Middle frontal gyrus (tissue), 1 donor: ENCODE results near the gene MYO1D.
A peak's percentile ranks its signal among the peaks of the same experiment; 100 is the strongest.
"Not testable (repeated sequence)": the region's sequence is repeated elsewhere in the genome, so short reads cannot be mapped to it uniquely, and the experiment has no call there.

Experiments used
- DNase-seq: peaks from one replicate; pipeline ENCODE4 v3.0.0-alpha.2; 2015; ENCODE audit warnings: low spot score; ENCODE audit errors: extremely low spot score

Gene MYO1D

DNA sequence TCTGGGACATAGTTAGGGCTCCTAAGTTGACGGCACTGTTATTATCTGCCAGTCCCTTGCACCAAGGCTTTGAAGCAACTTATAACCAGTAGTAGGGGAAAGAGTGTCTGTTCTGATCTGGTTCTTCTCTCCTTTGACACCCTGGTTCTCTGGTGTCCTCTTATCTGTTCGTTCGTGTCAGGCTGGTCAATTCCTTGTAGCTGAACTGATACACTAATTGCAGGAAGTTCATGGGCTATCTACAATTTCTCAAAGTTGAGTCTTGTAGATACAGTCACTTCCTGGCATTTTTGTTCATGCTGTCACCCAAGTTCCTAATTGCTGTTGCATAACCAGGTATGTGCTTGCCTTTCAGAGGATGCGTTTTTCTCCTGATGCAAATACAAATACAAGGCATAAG, 17.3 kb upstream of the MYO1D start:
- DNase-seq = no peak

DNA sequence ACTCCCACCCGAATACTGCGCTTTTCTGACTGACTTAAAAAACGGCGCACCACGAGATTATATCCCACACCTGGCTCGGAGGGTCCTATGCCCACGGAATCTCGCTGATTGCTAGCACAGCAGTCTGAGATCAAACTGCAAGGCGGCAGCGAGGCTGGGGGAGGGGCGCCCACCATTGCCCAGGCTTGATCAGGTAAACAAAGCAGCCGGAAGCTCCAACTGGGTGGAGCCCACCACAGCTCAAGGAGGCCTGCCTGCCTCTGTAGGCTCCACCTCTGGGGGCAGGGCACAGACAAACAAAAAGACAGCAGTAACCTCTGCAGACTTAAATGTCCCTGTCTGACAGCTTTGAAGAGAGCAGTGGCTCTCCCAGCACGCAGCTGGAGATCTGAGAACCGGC, 10.5 kb upstream of the MYO1D start:
- DNase-seq = not testable (repeated sequence)

DNA sequence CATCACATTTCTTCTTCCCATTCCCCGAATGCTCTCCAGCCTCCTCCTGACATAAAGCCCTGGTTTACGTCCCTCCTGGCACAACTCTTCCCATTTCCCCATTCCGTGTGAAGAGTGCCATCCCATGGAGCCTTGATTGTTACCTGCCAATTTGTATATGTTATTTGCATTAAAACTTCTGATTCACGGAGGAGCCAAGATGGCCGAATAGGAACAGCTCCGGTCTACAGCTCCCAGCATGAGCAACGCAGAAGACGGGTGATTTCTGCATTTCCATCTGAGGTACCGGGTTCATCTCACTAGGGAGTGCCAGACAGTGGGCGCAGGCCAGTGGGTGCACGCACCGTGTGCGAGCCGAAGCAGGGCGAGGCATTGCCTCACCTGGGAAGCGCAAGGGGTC, 10.0 kb upstream of the MYO1D start:
- DNase-seq = not testable (repeated sequence)

DNA sequence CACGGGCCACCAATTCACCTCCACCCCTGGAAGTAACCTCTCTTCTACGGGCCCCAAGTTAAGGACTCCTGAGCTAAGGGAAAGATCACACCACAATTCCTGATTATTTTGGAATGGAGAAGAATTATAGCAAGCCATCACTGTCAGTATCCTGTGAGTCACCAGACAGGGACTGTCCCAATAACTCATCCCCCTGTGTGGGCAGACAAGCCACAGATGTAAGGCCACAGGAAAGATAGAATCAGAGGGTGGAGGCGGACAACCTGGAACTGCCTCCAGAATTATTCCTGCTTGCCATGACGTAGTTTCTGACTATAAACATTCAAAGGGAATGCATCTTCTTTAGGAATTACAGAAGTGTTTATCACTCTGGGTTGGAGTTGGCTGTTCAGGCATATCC, 5.8 kb upstream of the MYO1D start:
- no peak for DNase-seq

DNA sequence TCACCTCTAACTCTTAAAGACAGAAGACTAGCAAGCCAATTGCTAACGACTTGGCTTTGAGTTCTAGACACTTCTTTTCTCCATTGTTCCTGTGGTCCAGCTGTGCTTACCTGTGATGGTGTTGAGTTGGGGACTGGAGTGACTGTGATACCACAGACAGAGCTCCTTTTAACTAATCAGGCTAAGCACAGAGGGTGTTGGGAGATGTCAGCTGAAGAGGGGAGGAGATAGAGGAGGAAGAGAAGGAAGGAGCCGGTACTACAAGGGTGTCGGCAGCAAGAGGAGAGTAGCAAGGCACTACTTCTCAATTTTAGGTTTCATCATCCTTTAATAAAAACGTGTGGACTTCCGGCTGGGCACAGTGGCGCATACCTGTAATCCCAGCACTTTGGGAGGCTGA, 5.1 kb upstream of the MYO1D start:
- no peak for DNase-seq

DNA sequence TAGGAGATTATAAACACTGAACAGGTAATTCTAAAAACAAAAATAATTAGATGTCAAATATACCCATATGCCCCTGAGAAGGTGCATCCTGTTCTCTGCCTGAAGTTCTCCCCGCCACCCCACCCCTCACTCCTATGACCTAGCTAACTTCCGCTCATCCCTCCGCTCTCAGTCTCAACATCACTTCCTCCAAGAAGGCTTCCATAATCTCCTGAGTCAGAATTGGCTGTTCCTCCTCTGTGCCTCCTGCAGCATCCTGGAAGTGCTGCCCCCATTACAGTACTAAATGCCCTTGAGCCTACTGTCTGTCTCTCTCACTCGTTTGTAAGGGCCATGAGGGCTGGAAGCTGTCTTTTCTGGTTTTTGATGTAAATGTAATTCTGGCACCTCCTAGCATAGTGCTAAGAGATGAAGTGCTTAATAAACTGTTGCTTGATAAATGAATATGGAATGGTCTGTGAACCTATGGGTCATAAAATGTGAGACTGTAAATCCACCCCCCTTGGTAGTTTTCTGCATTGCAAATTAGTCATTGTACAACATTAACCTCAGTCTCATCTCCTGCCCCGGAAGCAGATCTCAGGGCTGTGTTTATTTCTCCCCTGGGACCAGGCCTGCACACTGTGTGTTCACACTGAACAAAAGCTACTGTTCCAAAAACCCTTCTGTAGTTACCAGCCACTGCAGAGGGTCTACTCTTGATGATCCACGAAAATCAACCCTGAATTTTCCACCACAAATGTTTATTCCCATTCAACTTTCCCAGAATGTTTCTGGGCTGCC, 3.9 kb upstream of the MYO1D start:
- DNase-seq = no peak

DNA sequence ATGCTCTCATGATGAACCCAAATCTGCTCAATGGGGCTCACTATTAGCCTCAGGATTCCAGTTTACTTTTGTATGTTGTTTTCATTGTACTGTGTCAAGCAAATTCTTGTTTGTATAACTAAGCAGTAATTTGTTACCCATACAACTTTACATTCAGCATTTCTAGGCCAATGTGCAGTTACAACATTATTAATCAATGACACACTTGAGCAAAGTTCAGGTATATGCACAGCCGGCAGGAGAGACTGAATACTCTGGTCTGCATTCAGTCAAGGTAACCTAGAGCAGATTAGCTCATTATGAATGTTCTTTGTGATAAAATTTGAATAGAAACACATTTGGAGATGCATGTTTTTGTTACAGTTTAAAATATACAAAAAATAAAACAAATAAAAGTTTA, 2.2 kb upstream of the MYO1D start:
- DNase-seq = no peak

DNA sequence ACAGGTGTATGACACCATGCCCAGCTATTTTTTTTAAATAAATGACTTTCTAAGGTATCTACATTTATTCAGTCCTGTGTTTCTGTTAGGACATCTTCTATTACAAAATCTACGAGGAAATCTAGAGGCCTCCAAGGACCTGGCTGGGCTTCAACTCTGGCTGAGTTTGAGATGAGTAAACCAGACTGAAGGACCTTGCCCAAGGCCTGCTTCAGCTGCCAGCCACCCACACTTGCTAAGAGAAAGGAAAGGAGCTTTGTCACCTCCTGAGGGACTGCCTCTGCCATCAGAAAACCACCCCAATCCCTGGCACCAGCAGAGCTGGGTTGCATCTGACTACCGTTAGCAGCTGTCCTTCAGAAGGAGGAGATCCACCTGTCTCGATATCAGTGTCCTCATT, 1.3 kb upstream of the MYO1D start:
- DNase-seq = no peak

DNA sequence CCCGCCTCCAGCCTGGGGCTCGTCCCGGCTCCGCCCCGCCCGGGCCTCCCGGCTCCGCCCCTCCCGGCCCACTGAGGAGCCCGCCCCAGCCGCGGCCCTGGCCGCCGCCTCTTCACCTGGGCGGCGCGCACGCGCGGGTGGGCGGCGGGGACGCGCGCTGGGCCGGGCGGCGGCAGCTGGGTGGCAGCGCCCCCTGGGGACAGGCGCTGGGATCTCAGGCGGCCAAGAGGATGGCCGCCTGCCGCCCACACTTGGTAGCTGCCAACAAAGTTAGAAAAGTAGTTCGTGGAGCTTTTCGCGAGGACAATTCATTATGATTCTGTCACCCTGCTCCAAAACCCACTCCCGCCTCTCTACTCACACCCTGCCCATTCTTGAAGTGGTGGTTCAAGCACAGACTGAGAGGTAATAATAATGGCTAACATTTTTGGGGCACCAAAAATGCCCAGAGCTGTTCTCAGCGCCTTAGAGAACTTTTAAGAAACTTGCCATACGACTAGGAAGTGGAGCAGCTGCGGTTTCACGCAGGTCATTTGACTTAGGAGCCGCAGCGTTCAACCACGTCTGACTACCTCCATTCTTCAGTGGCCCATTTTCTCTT, 340 bp upstream of the MYO1D start:
- DNase-seq = peak; percentile 72

DNA sequence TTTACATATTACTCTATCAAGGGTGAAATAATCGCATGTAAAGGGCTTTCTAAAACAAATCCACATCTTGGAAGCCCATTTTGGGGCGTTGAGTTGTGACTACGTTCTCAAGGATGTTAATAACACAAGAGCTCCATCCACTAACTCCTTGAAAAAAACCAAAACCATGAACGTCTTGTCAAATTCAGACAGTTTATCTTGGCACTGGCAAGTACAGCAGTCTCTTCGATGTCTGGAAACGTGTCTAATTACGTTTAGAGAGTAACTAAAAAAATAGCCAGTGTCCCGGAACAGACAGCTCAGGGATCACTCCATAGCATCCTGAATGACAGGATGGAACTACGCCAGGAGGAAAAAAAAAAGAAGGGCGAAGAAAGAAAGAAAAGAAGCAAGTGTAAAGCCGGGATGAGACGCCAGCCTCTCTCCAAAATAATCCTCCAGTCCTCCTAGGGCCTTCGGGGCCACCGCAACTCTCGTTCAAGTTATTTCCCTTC, 954 bp downstream of the MYO1D start:
- no peak for DNase-seq

DNA sequence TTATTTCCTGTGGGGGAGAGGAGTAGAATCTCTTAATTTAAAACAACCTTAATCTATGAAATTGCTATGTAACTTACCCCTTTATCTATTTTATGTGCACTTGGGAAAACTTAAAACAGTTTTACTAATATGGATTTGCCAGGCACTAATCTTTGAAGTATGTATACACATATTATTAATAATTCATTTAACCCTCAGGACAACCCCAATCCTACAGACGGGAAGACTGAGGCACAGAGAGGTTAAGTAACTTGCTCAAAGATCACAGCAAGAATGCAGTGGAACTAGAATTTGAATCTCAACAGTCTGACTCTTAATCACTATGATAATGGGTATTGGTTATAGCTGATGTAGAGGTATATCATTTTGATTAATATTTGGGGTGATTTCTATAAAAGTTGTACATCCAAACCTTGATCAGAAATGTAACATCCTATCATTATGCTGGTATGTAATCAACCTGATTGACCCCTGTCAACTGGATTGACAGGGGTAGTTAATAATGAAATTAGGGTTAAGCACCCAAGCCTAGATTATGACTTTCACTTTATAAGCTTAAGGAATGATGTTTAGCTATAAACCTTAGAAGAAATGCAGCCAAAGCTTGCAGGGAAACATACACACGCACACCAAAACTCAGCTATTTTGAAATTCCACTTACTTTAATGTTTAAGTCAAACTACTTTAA, 1.6 kb downstream of the MYO1D start:
- DNase-seq = no peak

DNA sequence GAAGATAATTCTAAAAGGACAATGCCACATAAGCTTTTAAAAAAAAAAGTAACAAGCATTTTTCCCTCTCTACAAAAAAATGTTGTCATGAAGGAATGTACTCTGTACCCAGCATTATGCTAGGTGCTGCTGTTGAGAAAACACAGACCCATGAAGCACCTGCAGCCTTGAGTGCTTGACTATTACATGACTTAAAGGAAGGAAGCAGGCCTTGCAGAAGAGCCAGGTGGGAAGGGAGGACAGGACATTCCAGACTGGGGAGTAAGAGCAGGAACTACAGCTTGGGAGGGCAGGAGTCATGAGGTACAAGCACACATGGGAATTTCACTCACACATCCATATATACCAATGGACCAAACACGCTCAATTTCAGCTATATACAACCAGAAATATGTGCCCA, 3.8 kb downstream of the MYO1D start:
- DNase-seq = no peak

DNA sequence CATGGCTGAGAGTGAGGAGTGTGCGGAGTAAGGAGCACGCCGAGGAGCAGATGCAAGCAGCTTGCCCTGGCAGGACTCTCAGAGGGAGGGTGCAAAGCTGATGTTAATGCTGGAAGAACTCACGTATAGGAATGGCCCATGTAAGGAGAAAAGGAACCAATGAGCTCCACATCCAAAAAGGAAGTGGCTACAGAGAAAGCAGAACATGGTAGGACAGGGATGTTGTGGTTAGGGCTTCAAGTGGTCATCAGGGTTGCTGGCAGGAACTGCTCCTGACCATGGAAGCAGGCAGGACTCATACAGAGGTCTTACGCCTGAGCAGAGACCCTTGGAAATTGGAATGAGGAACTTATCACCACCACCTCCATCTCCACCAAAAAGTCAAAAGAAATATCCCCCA, 5.2 kb downstream of the MYO1D start:
- no peak for DNase-seq

DNA sequence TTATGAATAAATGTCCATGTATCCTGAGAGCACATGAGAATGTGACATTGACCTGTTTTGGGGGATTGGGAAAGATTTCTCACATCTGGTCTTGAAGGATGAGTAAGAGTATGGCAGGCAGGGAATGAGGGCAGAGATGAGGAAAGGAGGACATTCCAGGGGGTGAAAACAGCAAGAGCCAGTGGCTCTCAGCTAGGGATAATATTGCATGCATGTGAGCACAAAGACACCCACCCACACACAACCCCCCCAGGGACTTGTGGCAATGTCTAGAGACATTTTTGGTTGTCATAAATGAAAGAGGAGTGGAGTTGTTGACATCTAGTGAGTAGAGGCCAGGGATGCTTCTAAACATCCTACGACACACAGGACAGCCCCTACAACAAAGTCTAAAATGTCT, 6.0 kb downstream of the MYO1D start:
- no peak for DNase-seq

DNA sequence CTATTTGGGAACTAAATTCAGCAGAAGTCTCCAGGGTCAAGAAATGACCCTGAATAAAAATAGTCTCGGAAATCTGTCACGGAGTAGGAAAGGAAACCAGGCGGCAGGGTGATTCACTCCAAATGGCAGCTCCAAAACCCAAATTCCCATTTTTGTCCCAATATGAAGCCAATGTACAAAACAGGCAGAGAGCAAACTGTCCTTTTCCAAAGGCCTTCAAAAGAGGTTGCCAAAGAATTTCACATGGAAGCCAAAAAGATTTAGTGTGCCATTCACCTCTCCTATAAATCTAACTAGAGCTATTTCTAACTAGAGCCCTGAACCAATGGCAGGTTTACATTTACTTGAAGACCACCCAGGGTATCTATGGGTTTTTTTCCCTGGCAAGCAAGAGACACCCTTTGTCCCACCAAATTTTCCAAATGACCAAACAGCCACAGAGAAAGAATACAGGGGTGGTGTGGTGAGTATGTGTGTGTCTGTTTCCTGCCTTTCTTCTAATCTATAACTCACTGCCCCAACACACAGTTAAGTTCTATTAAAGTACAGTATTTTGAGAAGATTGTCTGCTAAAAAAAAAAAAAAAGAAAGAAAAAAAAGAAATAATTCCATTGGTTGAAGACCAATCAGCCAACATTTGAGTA, 6.8 kb downstream of the MYO1D start:
- DNase-seq = no peak

DNA sequence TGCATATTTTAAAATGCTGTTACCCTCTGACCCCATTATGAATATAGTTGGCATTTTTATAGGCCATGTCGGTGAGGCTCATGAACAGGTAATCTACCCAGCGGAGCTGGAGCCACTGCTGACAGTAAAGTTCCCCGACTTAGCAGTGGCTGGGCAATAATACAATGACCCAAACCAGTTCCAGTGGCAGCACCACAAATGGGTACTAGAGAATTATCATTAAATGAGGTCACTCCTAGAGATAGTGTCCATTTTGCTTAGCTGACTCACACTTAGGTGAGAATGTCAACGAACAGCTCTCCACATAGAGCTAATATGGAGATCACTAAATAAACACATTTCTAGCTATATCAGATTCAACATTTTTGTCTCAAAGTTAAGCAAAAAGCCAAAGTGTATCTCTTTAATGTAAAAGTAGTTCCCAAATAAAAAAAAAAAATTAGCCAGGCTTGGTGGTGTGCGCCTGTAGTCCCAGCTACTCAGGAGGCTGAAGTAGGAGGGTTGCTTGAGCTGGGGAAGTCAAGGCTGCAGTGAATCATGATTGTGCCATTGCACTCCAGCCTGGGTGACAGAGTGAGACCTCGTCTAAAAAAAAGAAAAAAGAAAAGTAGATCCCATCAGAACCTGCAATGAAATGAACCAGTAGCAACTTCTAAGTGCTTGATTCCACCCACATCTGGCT, 7.4 kb downstream of the MYO1D start:
- no peak for DNase-seq

DNA sequence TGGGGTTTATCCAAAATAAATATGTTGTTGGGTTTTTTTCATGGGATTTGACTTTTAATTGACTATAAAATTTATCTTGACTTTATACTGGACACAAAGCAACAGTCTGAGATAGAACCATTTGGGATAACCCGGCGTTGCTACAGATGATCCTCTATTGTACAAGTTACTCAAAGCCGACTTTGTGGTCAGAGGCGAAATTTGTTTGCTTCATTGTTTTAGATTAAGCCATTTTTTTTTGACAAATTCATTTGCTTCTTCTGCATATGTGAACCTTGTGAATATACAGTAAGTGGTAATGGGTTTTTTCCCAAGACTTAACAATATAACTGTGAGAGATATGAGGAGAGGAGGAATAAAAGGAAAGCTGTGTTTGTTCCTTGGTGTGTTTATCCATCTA, 11.8 kb downstream of the MYO1D start:
- DNase-seq = no peak

DNA sequence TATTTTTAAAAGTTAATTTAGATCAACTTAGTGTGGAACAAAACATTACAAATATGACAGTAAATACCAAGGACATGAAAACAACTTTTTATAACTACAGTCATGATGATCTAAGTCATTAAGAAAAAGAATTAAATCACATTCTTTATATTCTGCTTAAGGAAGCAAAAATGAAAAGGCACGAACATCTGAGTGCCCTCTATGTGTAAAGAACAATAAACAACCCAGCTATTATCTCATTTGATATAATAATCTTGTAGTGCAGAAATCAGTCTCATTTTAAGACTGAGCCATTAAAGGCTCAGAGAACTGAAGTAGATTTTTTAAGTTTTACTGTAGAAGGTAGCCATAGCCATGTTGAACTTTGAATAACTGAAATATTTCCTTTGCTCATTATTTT, 13.4 kb downstream of the MYO1D start:
- DNase-seq = no peak

DNA sequence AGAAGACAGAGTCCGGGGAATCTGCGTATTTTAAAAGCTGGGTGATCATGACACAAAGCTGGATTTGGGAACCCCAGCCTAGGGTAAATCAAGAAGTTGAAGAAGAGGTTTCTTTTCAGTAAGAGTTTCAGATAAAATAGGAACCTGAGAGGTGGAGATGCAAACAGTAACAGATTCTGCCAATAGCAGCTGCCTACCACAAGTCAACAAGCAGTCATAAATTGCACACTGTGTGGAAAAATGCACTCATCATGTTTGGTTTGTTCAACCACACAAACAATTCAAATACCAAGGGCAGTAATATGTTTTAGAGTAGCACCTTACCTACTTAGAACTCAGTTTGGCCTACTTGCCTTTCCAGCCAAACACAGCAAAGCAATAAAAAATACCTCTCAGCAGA, 14.0 kb downstream of the MYO1D start:
- DNase-seq = no peak

DNA sequence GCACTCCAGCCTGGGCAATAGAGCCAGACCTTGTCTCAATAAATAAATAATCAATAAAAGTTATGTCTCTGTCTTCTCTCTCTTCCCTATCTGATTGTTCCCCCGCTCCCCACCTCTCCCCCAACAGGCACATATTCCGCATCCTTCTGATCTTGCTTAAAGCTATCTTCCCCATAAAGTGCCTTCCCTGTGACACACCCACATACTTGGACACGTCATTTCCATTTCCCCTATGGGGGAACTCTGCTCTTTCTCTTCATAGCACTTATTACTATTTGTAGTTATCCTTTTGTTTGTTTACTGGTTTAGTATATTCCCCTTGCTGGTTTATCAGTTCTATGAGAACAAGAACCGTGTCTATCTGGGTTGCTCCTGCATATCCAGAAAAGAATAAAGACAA, 14.9 kb downstream of the MYO1D start:
- DNase-seq = no peak

DNA sequence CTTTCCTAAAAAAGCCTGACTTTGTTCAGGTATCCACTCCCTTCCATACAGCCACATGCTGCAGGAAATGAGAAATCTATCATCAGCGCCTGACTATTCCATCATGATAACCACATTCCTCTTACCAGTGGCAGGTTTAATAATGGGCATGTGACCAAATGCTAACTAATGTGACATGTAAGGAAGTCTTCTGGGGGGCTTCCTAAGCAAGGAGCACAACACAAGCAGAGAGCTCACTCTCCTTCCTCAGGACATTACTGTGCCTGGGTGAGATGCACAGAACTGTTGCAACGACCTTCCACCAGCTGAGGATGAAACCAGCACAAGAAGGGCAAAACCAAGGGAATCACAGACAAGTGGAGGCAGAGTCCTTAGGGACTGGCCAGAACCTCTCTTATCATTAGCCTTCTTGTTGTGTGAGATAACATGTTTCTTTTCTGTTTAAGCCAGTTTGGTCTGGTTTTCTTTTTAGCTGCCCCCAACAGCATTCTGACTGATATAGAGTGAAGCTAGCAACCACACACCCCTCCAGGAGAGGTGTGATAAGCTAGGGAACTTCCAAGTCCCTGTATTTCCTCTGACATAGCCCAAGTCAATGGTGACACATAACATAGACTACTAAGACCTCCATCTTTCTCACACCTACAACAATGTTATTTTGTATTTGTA, 16.9 kb downstream of the MYO1D start:
- no peak for DNase-seq
